GM19099 (cell line): ENCODE results near the gene ZMYM2.

Experiments used
- POLR2A ChIP-seq: IDR thresholded peaks from 3 replicates; pipeline ENCODE4 v1.6.1; 2011; ENCODE audit warnings: low read depth; ENCODE audit not compliant: insufficient read length; ENCODE audit errors: extremely low read depth

Gene ZMYM2

DNA sequence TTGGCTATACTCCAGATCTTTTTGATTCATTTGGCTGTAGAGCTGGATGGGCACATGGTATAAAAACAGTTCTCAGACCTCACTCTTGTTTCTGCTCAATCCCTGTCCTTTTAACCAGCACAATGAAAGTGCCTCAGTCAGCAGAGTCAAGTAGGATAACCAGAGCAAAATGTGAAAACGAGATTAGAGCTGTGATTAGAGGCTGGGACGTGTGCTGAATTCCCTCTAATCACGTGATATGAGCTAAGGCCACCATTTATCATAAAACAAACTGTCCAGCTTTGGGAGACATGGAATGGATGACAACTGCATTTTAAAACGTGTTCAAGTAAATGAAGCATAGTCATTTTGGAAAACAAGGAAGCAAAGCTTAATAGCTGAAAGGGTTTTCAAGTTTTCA lies 148.2 kb downstream of the ZMYM2 start:
- TF ChIP-seq POLR2A = no peak

GRCh38 chr13:20109037-20109436 lies 150.5 kb downstream of the ZMYM2 start:
- no peak for TF ChIP-seq POLR2A

GRCh38 chr13:20114066-20114610 lies 155.6 kb downstream of the ZMYM2 start:
- TF ChIP-seq POLR2A = no peak

DNA sequence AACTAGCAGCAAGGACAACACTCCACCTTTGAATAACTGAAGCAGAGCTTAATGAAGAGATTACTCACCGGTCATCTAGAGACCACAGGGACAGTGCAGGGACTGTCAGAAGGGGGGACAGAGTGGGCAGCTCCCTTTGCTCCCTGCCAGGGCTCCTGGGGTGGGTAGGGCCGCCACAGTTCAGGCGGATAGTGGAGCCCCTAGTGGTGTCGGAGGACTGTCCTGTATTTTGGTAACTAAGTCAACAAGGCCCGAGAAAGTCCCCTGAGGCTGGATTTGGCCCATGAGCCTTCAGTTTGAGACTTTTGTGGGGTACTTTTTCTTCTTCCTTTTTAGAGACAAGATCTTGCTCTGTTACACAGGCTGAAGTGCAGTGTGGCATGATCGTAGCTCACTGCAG lies 157.7 kb downstream of the ZMYM2 start:
- TF ChIP-seq POLR2A = no peak

GRCh38 chr13:20118268-20119140 lies 160.0 kb downstream of the ZMYM2 start:
- TF ChIP-seq POLR2A = no peak

- no peak for TF ChIP-seq POLR2A
Measured at GRCh38 chr13:20119960-20120359, 161.4 kb downstream of the ZMYM2 start.

GRCh38 chr13:20121159-20121525 lies 162.6 kb downstream of the ZMYM2 start:
- TF ChIP-seq POLR2A = no peak

DNA sequence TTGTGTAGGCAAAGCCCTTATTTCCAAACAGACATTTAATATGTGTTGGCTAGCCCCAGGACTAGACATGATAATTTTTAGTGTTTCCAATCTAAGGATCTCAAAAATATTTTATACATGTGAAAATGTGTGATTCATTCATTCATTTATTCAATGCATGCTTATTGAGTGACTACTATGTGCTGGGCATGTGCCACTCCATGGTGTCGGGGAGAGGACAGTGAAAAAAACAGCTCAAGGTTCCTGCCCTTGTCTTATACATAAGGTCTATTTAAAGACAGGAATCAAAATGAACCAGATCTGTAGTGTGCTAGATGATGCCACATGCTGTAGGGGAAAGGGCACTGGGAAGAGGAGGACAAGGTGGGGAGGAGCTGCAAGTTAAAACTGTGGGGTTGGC lies 165.8 kb downstream of the ZMYM2 start:
- no peak for TF ChIP-seq POLR2A

DNA sequence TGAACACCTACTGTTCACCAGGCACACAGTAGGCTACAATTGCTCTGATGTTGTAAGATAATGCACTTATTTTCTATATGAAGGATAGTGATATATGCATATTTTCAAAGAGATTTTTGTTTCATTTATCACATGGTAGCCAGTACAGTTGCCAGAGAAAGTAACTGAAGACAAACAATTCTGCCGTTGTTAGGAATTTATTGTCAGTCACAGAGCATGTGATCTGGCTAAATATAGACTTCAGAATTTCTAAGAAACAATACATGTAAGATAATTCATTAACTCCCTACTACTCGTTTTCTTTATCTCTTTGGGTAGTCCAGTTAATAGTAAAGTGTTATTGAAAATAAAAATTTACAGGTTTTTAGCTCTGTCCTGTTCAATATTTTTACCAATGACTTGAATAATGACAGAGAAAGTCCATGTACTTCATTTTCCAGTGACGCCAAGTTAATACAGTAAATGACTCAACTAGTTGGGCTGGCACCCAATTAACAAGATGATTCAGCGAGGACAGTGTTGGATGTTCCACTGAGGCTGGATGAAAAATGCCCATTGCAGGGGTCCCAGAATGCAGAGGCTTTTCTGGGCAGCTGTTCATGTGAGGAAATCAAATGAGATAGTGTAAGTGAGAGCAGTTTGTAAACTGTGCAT lies 166.7 kb downstream of the ZMYM2 start:
- TF ChIP-seq POLR2A = no peak

GRCh38 chr13:20125783-20126165 lies 167.2 kb downstream of the ZMYM2 start:
- no peak for TF ChIP-seq POLR2A

DNA sequence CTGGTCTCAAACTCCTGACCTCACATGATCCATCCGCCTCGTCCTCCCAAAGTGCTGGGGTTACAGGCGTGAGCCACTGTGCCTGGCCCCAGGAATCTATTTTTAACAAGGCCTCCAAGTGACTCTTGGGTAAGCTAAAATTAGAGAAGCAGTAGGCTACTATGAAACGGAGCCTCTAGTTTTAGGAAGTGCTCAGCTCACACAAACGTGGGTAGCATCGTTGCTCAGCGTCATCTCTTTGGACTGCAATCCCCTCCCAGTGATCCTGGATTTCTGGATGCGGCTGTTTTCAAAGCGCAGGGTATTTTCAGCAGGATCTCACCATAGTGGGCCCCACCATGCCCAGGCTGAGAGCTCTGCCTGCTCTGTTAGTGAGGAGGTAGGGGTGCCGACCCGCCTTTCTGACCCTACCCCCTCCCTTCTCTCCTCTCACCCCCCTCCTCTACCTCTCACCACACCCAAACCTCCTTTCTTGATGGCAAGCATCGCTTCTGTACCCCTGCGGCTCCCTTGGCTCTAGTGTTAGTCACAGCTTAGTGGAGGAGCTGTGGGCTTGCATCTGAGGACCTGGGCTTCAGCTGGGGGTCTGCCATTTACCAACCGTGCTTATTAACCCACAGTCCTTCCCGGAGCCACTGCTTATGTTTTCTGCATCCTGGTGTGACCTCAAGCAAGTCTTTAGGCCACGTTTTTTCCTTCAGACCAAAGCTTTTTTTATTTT lies 168.2 kb downstream of the ZMYM2 start:
- TF ChIP-seq POLR2A = no peak

DNA sequence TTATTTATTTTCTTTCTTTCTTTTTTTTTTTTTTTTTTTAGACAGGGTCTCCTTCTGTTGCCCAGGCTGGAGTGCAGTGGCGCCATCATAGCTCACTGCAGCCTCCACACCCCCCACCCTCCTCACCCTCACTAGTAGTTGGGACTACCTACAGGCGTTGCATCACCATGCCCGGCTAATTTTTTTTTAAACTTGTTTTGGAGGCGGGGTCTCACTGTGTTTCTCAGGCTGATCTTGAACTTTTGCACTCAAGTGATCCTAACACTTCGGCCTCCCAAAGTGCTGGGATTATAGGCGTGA lies 168.7 kb downstream of the ZMYM2 start:
- no peak for TF ChIP-seq POLR2A

DNA sequence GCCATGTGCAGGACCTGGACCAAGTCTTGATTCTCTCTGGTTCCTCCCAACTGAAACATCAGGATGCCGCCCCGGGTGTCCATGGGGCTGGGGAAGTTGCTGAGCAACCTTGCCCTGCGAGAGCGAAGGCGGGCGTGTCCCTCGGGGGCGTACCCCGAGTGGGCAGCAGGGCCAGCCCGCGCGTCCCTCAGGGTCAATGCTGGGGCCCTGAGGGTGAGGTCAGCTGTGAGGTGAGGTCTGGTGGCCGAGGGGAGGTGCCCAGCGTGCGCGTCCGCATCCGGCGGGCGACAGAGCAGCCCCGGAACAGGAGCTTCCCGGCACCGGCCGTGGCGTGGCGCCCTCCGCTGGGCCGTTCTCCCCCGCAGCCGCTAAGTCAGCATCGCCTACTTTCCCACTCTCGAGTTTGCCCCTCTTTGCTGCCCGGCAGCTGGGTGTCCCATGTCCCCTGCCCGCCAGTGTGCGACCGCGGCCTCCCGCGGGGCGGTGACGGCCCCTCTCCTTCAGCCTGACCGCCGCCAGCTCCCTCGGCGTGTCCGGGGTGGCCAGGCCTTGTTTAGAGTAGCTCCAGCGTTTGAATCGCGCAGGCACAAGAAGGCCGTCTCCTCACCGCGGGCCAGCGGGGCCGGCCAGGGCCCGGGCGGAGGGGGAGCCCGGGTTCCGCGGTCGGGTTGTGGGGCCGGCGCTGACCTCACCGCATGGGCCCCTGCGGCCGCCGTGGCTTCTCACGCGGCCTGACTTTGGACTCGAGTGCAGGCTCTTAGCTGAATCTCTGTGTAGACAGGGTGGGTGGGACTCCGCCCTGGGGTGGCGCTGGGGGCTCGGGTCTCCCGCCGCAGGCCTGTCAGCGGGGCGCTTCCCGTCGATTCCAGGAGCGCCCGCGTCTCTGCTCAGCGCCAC lies 169.3 kb downstream of the ZMYM2 start:
- TF ChIP-seq POLR2A = peak; percentile 68

- TF ChIP-seq POLR2A = no peak
Measured at GRCh38 chr13:20128459-20128931, 170.0 kb downstream of the ZMYM2 start.
